OCI-LY1 (cell line): ENCODE results near the gene MRPL1.

Experiments used
- H2AFZ ChIP-seq: fragments of 200-600 bp; sonication (generic), shearing (Covaris generic); 2 replicates; pipeline ENCODE4 v1.6.0; 2014; ENCODE audit warnings: antibody characterized with exemption, mild to moderate bottlenecking, low read length
- H3F3A ChIP-seq: fragments of 200-600 bp; sonication (generic), shearing (Covaris generic); 2 replicates; pipeline ENCODE4 v1.6.0; 2014; ENCODE audit warnings: mild to moderate bottlenecking, antibody characterized with exemption, low read length, moderate library complexity; ENCODE audit not compliant: insufficient read depth
- H3K27ac ChIP-seq: fragments of 200-600 bp; sonication (generic); 2 replicates; pipeline ENCODE4 v1.5.1; 2014; ENCODE audit warnings: low read length, mixed run types, mild to moderate bottlenecking, low read depth; ENCODE audit not compliant: poor library complexity, severe bottlenecking
- H3K27me3 ChIP-seq: fragments of 200-600 bp; sonication (generic); 2 replicates; pipeline ENCODE4 v1.6.0; 2014; ENCODE audit warnings: antibody characterized with exemption, mild to moderate bottlenecking, low read length, moderate library complexity; ENCODE audit not compliant: insufficient read depth
- H3K36me3 ChIP-seq: fragments of 200-600 bp; sonication (generic); 2 replicates; pipeline ENCODE4 v1.6.1; 2014; ENCODE audit warnings: mild to moderate bottlenecking, antibody characterized with exemption, low read length, moderate library complexity, mixed read lengths; ENCODE audit not compliant: insufficient read depth
- H3K4me1 ChIP-seq: fragments of 200-600 bp; sonication (generic); 2 replicates; pipeline ENCODE4 v1.5.1; 2014; ENCODE audit warnings: mild to moderate bottlenecking, low read length, moderate library complexity; ENCODE audit not compliant: insufficient read depth, severe bottlenecking
- H3K4me2 ChIP-seq: fragments of 200-600 bp; sonication (generic), shearing (Covaris generic); 2 replicates; pipeline ENCODE4 v1.6.1; 2014; ENCODE audit warnings: low read length
- H3K4me3 ChIP-seq: fragments of 200-600 bp; sonication (generic); 2 replicates; pipeline ENCODE4 v1.5.1; 2014; ENCODE audit warnings: low read length, low read depth, mild to moderate bottlenecking, mixed read lengths; ENCODE audit not compliant: poor library complexity, severe bottlenecking
- H3K79me2 ChIP-seq: fragments of 200-600 bp; shearing (Covaris generic); 2 replicates; pipeline ENCODE4 v1.6.1; 2016; ENCODE audit warnings: mixed run types, low read length, mixed read lengths; ENCODE audit not compliant: insufficient read depth
- H3K9ac ChIP-seq: fragments of 200-600 bp; sonication (generic), shearing (Covaris generic); 2 replicates; pipeline ENCODE4 v1.6.1; 2014; ENCODE audit warnings: mild to moderate bottlenecking, low read length, mixed read lengths
- H3K9me2 ChIP-seq: fragments of 200-600 bp; sonication (generic), shearing (Covaris generic); 2 replicates; pipeline ENCODE4 v1.6.1; 2014; ENCODE audit warnings: low read depth, mild to moderate bottlenecking, low read length, mixed read lengths
- H3K9me3 ChIP-seq: fragments of 200-600 bp; shearing (Covaris generic); 2 replicates; pipeline ENCODE4 v1.6.1; 2014; ENCODE audit warnings: low read length, mixed read lengths
- H4K20me1 ChIP-seq: fragments of 200-600 bp; sonication (generic), shearing (Covaris generic); 2 replicates; pipeline ENCODE4 v1.6.0; 2016; ENCODE audit warnings: mild to moderate bottlenecking, low read length; ENCODE audit not compliant: insufficient read depth
- EZH2 ChIP-seq: fragments of 200-600 bp; sonication (generic), shearing (Covaris generic); IDR thresholded peaks from 2 replicates; pipeline ENCODE4 v1.8.0; 2017; ENCODE audit warnings: borderline replicate concordance, mixed run types, mild to moderate bottlenecking, antibody characterized with exemption, low read length, moderate library complexity, mixed read lengths
- TF ChIP-seq, protein P1 (sequence below): fragments of 200-600 bp; sonication (generic), shearing (Covaris generic); IDR thresholded peaks from 2 replicates; pipeline ENCODE4 v1.5.1; 2017; ENCODE audit warnings: mild to moderate bottlenecking, antibody characterized with exemption, low read length, moderate library complexity, mixed read lengths

MRPL1 gene

DNA sequence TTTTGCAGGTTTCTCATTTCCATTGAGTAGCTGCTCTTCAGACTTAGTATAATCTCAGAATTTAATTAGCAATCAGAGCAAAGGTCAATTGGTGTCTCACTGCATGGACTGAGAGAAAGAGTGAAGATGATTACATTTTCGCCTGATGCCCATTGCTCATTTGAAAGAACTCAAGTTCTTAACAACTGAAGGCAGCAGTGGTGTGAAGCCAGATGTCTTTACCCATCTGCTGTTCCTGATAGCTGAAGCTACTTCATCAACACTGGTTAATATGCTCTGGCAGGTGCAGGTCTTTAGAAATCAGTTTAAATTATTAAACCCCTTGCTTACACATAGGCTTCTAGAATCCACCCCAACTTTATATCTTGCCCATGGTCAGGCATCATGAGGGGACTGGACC, 130.0 kb downstream of the MRPL1 start:
- H3K9me3 ChIP-seq = no peaks in the 10 kb centered on the region
- H3K27ac ChIP-seq = no peak overlapping the region
- no peak overlapping the region for H3K4me2 ChIP-seq
- no peaks in the 10 kb centered on the region for H3K79me2 ChIP-seq
- no peaks in the 10 kb centered on the region for H3K36me3 ChIP-seq
- H2AFZ ChIP-seq = no peak overlapping the region
- no peaks in the 10 kb centered on the region for H3K9me2 ChIP-seq
- no peak overlapping the region for H3K9ac ChIP-seq
- H3K4me1 ChIP-seq = no peaks in the 10 kb centered on the region
- no peak overlapping the region for H3K4me3 ChIP-seq
- no peaks in the 10 kb centered on the region for H4K20me1 ChIP-seq
- H3K27me3 ChIP-seq = no peaks in the 10 kb centered on the region
- no peaks in the 10 kb centered on the region for H3F3A ChIP-seq
- TF ChIP-seq, protein P1, sequence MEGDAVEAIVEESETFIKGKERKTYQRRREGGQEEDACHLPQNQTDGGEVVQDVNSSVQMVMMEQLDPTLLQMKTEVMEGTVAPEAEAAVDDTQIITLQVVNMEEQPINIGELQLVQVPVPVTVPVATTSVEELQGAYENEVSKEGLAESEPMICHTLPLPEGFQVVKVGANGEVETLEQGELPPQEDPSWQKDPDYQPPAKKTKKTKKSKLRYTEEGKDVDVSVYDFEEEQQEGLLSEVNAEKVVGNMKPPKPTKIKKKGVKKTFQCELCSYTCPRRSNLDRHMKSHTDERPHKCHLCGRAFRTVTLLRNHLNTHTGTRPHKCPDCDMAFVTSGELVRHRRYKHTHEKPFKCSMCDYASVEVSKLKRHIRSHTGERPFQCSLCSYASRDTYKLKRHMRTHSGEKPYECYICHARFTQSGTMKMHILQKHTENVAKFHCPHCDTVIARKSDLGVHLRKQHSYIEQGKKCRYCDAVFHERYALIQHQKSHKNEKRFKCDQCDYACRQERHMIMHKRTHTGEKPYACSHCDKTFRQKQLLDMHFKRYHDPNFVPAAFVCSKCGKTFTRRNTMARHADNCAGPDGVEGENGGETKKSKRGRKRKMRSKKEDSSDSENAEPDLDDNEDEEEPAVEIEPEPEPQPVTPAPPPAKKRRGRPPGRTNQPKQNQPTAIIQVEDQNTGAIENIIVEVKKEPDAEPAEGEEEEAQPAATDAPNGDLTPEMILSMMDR = no peak
- TF ChIP-seq EZH2 = no peak

DNA sequence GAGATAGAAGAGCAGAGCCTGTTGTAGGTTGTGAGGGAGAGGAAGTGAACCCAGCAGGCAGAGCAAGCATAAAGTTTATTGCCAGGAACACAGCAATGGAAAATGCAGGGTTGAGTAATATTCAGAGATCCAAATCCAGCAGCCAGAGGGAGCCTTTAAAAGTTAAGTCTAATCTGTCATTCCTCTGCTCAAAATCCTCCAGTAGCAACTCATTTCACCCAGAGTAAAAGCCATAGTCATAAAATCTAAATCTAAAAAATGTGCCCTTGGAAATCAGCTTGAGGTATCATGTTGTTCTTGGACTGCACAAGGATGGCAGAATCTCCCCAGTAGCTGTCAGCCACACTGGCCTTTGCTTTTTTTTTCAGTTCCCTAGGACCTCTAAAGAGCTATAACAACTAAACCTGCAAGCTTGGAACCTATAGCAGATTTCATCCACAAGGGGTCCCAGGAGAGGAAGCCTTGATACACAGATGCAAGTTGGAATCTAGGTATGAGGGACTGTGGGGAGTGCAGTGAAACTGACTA, 131.6 kb downstream of the MRPL1 start:
- no peaks in the 10 kb centered on the region for H3K9me3 ChIP-seq
- no peak overlapping the region for H3K4me3 ChIP-seq
- no peaks in the 10 kb centered on the region for H3K79me2 ChIP-seq
- no peaks in the 10 kb centered on the region for H3K27me3 ChIP-seq
- H3K4me1 ChIP-seq = no peaks in the 10 kb centered on the region
- no peaks in the 10 kb centered on the region for H3F3A ChIP-seq
- no peak overlapping the region for H2AFZ ChIP-seq
- H4K20me1 ChIP-seq = no peaks in the 10 kb centered on the region
- H3K9ac ChIP-seq = no peak overlapping the region
- H3K36me3 ChIP-seq = no peaks in the 10 kb centered on the region
- H3K9me2 ChIP-seq = no peaks in the 10 kb centered on the region
- H3K4me2 ChIP-seq = no peak overlapping the region
- no peak overlapping the region for H3K27ac ChIP-seq
- no peak for TF ChIP-seq EZH2
- TF ChIP-seq, protein P1 = peak; percentile 60

DNA sequence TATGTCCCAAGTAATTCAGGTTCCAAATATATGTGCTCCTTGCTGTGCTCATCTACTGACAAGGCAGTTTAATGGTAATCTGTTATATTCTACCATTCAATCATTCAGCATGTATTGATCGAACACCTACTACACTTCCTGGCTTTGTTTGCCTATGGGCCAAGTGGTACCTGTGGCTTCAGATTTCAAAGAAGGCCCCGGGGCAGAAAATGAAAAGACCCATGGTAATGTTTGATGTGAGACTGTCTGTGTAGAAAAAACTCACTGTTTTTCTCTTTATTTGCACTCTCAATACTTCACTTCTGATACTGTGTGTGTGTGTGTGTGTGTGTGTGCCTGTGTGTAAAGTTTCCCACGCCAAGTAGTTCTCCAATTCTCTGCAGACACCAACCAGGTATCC, 133.4 kb downstream of the MRPL1 start:
- Histone ChIP-seq H3K4me3 (no peak overlapping the region), H3K4me2 (no peak overlapping the region), H3K9me3 (no peaks in the 10 kb centered on the region), H4K20me1 (no peaks in the 10 kb centered on the region), H3K36me3 (no peaks in the 10 kb centered on the region), H3K27ac (no peak overlapping the region), H3K9me2 (no peaks in the 10 kb centered on the region), H3K9ac (no peak overlapping the region), H3F3A (no peaks in the 10 kb centered on the region), H2AFZ (no peak overlapping the region), H3K4me1 (no peaks in the 10 kb centered on the region), H3K27me3 (no peaks in the 10 kb centered on the region), H3K79me2 (no peaks in the 10 kb centered on the region)
- no peak for TF ChIP-seq EZH2
- TF ChIP-seq, protein P1 = no peak
